Smooth muscle cell (in vitro differentiated cells): Measurements from ENCODE around the gene UBE2R2. TPM values are rescaled to one million over a fixed set of nuclear protein-coding genes. Genes with fewer than 3 reads are reported as not detected.
A peak's percentile ranks its signal among the peaks of the same experiment; 100 is the strongest.

Experiments used
- DNase-seq: peaks from one replicate; lab custom pipeline; 2025; ENCODE audit not compliant: unreplicated experiment; lab: John Stamatoyannopoulos, UW
- H2AFZ ChIP-seq: fragments of 200-600 bp; sonication (generic); 2 replicates; pipeline ENCODE4 v1.6.0; 2016; ENCODE audit warnings: antibody characterized with exemption, low read depth, mild to moderate bottlenecking
- H3F3A ChIP-seq: fragments of 200-600 bp; sonication (generic); 2 replicates; pipeline ENCODE4 v1.6.0; 2017; ENCODE audit warnings: antibody characterized with exemption, low read depth
- H3K27ac ChIP-seq: fragments of 200-600 bp; sonication (generic); 2 replicates; pipeline ENCODE4 v1.5.1; 2016; ENCODE audit warnings: low read depth, mild to moderate bottlenecking
- H3K27me3 ChIP-seq: fragments of 200-600 bp; sonication (generic); 2 replicates; pipeline ENCODE4 v1.6.1; 2016; ENCODE audit warnings: low read depth, mild to moderate bottlenecking
- H3K36me3 ChIP-seq: fragments of 200-600 bp; sonication (generic); 2 replicates; pipeline ENCODE4 v1.5.1; 2016; ENCODE audit warnings: low read depth
- H3K4me1 ChIP-seq: fragments of 200-600 bp; sonication (generic); 2 replicates; pipeline ENCODE4 v1.5.1; 2016; ENCODE audit warnings: low read depth
- H3K4me2 ChIP-seq: fragments of 200-600 bp; sonication (generic); 2 replicates; pipeline ENCODE4 v1.6.0; 2016; ENCODE audit warnings: mild to moderate bottlenecking
- H3K4me3 ChIP-seq: fragments of 200-600 bp; sonication (generic); 2 replicates; pipeline ENCODE4 v1.5.1; 2016; ENCODE audit warnings: mild to moderate bottlenecking
- H3K79me2 ChIP-seq: fragments of 200-600 bp; sonication (generic); 2 replicates; pipeline ENCODE4 v1.6.0; 2016; ENCODE audit warnings: low read depth, mild to moderate bottlenecking
- H3K9ac ChIP-seq: fragments of 200-600 bp; sonication (generic); 2 replicates; pipeline ENCODE4 v1.6.0; 2016; ENCODE audit warnings: low read depth
- H3K9me3 ChIP-seq: fragments of 200-600 bp; sonication (generic); replicated peaks from 2 replicates; pipeline ENCODE4 v1.5.1; 2016; ENCODE audit warnings: low read depth
- H4K20me1 ChIP-seq: fragments of 200-600 bp; sonication (generic); 2 replicates; pipeline ENCODE4 v1.6.0; 2016; ENCODE audit warnings: low read depth
- WGBS: methylation state at CpG from one replicate; pipeline ENCODE4 v1.1.7; 2016; ENCODE audit warnings: low lambda C conversion rate; 5-methylcytosine and 5-hydroxymethylcytosine counted together
- polyA plus RNA-seq: library from polyadenylated mRNA; unstranded; fragments of >200 nt; fragmentation: Nextera tagmentation; extraction: Ambion mirVana; gene quantifications from 2 replicates; pipeline ENCODE4 v1.2.1, GENCODE V29; 2016
- total RNA-seq: library from RNA; depleted of rRNA; stranded (reverse); fragments of >200 nt; gene quantifications from 2 replicates; pipeline ENCODE4 v1.2.3, GENCODE V29; 2014
- TF ChIP-seq, protein P1 (sequence below): fragments of 200-600 bp; sonication (generic); IDR thresholded peaks from 2 replicates; pipeline ENCODE4 v1.5.1; 2017; ENCODE audit warnings: borderline replicate concordance, mild to moderate bottlenecking, antibody characterized with exemption; ENCODE audit not compliant: insufficient read depth, poor library complexity, severe bottlenecking

UBE2R2 gene
- total and polyA plus RNA-seq, 2 experiments from 2014 or later: 43.2 to 43.5 TPM

DNA sequence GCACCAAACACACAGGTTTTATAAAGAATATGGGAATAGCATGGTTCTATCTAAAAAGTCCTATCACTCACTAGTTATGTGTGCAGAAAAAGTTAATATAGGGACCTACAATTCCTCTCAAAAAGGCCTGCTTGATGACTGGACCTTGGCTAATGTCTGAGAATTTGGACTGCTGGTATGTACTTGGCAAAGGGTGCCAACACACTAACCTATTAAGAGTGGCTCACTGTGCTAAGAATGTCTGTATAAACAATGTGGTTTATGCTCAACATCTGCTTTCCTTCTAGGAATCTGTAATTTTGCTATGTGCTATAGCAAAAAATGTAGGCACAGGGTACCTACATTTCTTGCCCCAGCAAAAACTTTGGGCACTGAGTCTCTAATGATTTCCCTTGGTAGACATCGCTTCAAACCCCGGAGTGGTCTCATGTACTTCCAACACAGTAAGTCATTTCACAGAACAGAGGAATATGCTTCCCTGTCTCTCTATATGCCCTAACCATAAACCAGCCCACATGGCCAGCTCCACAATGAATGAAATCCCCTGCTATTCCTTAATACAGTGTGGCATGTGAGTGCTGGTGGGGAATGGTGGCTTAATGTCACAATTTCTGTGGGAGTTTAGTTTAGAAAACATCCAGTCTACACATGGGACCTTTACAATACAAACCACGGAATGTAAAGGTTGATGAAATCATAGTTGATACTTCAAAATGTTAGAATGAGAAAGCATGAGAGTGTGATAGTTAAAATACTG lies 130.0 kb downstream of the UBE2R2 start:
- Histone ChIP-seq H3K4me2 (peak overlapping the region; percentile 50), H2AFZ (no peak overlapping the region), H3K27me3 (no peaks in the 10 kb centered on the region), H3F3A (peaks cover 27% of the 10 kb centered on the region), H3K4me1 (no peaks in the 10 kb centered on the region), H3K36me3 (no peaks in the 10 kb centered on the region), H3K27ac (peak overlapping the region; percentile 91), H3K9me3 (no peaks in the 10 kb centered on the region), H3K9ac (peak overlapping the region; percentile 44), H3K4me3 (no peak overlapping the region), H3K79me2 (no peaks in the 10 kb centered on the region), H4K20me1 (peaks cover 9% of the 10 kb centered on the region)
- whole genome bisulfite sequencing: 68% methylated on average over 3 of the region's 3 CpGs
- TF ChIP-seq, protein P1, sequence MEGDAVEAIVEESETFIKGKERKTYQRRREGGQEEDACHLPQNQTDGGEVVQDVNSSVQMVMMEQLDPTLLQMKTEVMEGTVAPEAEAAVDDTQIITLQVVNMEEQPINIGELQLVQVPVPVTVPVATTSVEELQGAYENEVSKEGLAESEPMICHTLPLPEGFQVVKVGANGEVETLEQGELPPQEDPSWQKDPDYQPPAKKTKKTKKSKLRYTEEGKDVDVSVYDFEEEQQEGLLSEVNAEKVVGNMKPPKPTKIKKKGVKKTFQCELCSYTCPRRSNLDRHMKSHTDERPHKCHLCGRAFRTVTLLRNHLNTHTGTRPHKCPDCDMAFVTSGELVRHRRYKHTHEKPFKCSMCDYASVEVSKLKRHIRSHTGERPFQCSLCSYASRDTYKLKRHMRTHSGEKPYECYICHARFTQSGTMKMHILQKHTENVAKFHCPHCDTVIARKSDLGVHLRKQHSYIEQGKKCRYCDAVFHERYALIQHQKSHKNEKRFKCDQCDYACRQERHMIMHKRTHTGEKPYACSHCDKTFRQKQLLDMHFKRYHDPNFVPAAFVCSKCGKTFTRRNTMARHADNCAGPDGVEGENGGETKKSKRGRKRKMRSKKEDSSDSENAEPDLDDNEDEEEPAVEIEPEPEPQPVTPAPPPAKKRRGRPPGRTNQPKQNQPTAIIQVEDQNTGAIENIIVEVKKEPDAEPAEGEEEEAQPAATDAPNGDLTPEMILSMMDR: no peak
- DNase-seq: no peak

DNA sequence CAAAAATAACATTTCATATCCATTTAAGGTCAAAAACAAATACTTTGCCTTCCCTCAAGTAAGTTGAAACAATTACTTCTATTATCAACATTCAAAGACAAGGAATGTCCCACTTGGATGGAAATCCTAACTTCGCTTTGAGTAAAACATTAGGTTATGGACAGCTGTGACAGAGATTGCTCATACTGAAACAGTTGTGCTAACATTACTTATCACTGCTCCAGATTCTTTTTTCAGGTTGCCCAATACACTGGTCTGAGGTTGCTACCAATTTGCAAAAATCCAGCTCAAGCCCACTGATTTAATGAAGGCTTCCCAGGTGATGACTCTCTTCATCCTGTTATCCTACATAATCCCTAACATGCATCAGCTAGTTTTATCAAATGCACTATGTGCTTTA lies 133.4 kb downstream of the UBE2R2 start:
- no peak overlapping the region for H3K9ac ChIP-seq
- H3K36me3 ChIP-seq: peaks cover 7% of the 10 kb centered on the region
- H3K4me3 ChIP-seq: no peak overlapping the region
- 95% methylated on average over 1 of the region's 1 CpG for WGBS
- H3K27ac ChIP-seq: no peak overlapping the region
- H4K20me1 ChIP-seq: peaks cover 9% of the 10 kb centered on the region
- H3F3A ChIP-seq: peaks cover 15% of the 10 kb centered on the region
- TF ChIP-seq, protein P1: no peak
- H3K79me2 ChIP-seq: no peaks in the 10 kb centered on the region
- H2AFZ ChIP-seq: no peak overlapping the region
- no peaks in the 10 kb centered on the region for H3K9me3 ChIP-seq
- no peak for DNase-seq
- H3K27me3 ChIP-seq: no peaks in the 10 kb centered on the region
- no peaks in the 10 kb centered on the region for H3K4me1 ChIP-seq
- no peak overlapping the region for H3K4me2 ChIP-seq

DNA sequence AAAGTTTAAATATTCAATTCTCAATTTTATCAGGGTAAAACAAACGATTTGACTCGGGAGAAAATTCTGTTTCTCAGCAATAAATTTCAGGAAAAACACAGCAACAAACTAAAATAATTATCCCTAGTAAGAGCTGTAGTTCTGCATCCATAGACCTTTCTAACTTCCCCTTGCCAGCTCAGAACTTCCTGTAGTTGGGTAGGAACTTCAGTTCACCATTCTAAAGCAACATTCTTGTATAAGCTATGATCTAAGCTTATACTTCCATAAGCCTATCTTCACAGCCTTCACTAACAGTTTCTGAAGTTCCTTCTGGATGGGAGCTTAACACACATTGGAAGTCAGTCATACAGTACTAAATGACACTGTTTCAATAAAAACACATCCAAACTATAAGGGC lies 135.1 kb downstream of the UBE2R2 start:
- Histone ChIP-seq H3K4me3 (no peak overlapping the region), H3K36me3 (peaks cover 14% of the 10 kb centered on the region), H3K9ac (no peak overlapping the region), H3K9me3 (no peaks in the 10 kb centered on the region), H3K27ac (no peak overlapping the region), H3K79me2 (no peaks in the 10 kb centered on the region), H3F3A (peaks cover 6% of the 10 kb centered on the region), H4K20me1 (peaks cover 8% of the 10 kb centered on the region), H3K4me2 (no peak overlapping the region), H3K4me1 (no peaks in the 10 kb centered on the region), H3K27me3 (no peaks in the 10 kb centered on the region), H2AFZ (no peak overlapping the region)
- TF ChIP-seq, protein P1: no peak
- no peak for DNase-seq
- 98% methylated on average over 2 of the region's 2 CpGs for WGBS

DNA sequence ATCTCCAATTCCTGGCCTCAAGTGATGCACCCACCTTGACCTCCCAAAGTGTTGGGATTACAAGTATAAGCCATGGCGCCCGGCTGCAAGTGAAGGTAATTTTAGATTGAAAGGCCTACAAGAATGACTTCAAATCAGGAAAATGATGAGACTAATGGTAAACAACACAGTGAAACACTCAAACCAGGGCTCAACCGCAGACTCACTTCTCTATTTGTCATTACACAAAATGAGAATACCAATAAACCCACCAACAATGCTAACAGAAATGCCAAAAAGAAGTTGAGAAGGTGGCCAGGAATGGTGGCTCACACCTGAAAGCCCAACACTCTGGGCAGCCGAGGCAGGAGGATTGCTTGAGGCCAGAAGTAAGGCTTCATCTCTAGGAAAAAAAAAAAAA lies 139.6 kb downstream of the UBE2R2 start:
- H3K4me3 ChIP-seq: no peak overlapping the region
- no peak overlapping the region for H3K27ac ChIP-seq
- no peaks in the 10 kb centered on the region for H3K79me2 ChIP-seq
- H3K9ac ChIP-seq: no peak overlapping the region
- H4K20me1 ChIP-seq: no peaks in the 10 kb centered on the region
- no peaks in the 10 kb centered on the region for H3K27me3 ChIP-seq
- WGBS: 87% methylated on average over 4 of the region's 4 CpGs
- no peaks in the 10 kb centered on the region for H3F3A ChIP-seq
- H2AFZ ChIP-seq: no peak overlapping the region
- H3K36me3 ChIP-seq: peaks cover 14% of the 10 kb centered on the region
- TF ChIP-seq, protein P1: no peak
- no peaks in the 10 kb centered on the region for H3K9me3 ChIP-seq
- H3K4me2 ChIP-seq: no peak overlapping the region
- no peaks in the 10 kb centered on the region for H3K4me1 ChIP-seq
- no peak for DNase-seq
